Duodenal mucosa (tissue), 2 donors: Measurements from ENCODE around the gene MFN1.

Experiments used
- H3K27ac ChIP-seq: one replicate; pipeline ENCODE4 v1.7.0; 2013; ENCODE audit warnings: low read depth, low read length
- H3K27me3 ChIP-seq, 2 donors: one replicate each; pipeline ENCODE4 v1.7.0; 2013; ENCODE audit warnings: low read length in 2 of 2, control low read depth in 1 of 2; ENCODE audit not compliant: insufficient read depth in 2 of 2, control insufficient read depth in 1 of 2
- H3K36me3 ChIP-seq, 2 donors: one replicate each; pipeline ENCODE4 v1.7.0; 2013; ENCODE audit warnings: low read length in 2 of 2, control low read depth in 1 of 2; ENCODE audit not compliant: insufficient read depth in 2 of 2, control insufficient read depth in 1 of 2
- H3K4me1 ChIP-seq, 2 donors: one replicate each; pipeline ENCODE4 v1.7.0; 2013; ENCODE audit warnings: low read length in 2 of 2, control low read depth in 1 of 2; ENCODE audit not compliant: insufficient read depth in 2 of 2, control insufficient read depth in 1 of 2
- H3K4me3 ChIP-seq, 2 donors: one replicate each; pipeline ENCODE4 v1.7.0; 2013; ENCODE audit warnings: low read length in 2 of 2, low read depth in 1 of 2
- H3K9ac ChIP-seq, 2 donors: one replicate each; pipeline ENCODE4 v1.7.0; 2013; ENCODE audit warnings: low read length in 2 of 2, low read depth in 1 of 2
- H3K9me3 ChIP-seq, 2 donors: one replicate each; pipeline ENCODE4 v1.7.0; 2013; ENCODE audit warnings: low read length in 2 of 2, control low read depth in 1 of 2; ENCODE audit not compliant: control insufficient read depth in 1 of 2

Gene MFN1

DNA sequence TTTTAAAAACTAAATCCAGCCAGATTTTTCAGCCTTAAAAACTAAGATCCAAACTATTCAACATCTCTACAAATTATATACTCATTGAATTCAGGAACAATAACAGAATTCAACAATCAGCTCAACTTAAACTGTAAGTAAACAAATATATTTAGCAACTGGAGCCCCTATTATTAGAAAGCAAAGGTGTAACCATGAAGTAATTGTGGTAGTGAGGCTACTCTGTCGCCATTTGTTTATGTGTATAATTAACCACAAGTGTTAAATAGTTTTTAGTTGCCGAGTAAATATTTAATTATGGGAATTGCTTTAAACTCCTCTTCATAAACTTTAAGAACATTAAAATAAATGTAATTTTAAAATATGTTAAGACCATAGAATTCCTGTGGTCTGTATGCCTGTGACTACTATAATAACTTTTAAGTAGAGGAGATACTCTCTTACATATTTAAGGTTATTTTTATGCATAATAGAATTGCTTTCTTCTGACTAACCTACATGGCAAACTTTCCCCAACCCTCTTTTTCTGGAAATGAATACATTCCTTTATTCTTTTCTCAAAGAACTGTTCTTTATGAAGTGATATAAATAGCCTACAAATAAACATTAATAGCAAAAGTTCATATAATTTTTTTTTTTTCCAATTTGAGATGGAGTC, 51.2 kb downstream of the MFN1 start:
- Histone ChIP-seq H3K27me3 (no peaks in the 10 kb centered on the region), H3K27ac (no peak overlapping the region), H3K9ac (no peak overlapping the region), H3K4me1 (no peaks in the 10 kb centered on the region), H3K4me3 (no peak overlapping the region), H3K36me3 (peaks cover 13 to 38% of the 10 kb centered on the region in 2 donors), H3K9me3 (no peaks in the 10 kb centered on the region)

DNA sequence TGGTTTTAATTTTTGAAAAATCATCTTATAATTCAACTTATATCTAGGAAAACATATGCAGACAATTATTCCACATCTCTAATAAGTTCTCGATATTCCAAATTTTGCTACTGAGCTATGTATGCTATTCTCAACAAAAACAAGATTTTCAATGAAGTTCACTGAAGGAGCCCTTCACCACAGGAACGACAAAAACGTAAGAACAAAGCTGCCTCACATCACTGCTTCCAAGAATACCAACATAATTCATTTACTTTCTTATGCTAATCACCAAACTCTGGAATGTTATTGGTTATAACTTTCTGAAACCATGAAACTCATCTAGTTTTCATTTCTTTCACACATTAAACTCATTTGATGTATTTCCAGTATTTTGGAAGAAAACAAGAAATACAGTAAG, 54.1 kb downstream of the MFN1 start:
- no peaks in the 10 kb centered on the region for H3K27me3 ChIP-seq
- H3K27ac ChIP-seq = no peak overlapping the region
- no peaks in the 10 kb centered on the region for H3K9me3 ChIP-seq
- H3K36me3 ChIP-seq = peaks cover 4 to 25% of the 10 kb centered on the region in 2 donors
- no peak overlapping the region for H3K9ac ChIP-seq
- H3K4me3 ChIP-seq = no peak overlapping the region
- H3K4me1 ChIP-seq = no peaks in the 10 kb centered on the region

DNA sequence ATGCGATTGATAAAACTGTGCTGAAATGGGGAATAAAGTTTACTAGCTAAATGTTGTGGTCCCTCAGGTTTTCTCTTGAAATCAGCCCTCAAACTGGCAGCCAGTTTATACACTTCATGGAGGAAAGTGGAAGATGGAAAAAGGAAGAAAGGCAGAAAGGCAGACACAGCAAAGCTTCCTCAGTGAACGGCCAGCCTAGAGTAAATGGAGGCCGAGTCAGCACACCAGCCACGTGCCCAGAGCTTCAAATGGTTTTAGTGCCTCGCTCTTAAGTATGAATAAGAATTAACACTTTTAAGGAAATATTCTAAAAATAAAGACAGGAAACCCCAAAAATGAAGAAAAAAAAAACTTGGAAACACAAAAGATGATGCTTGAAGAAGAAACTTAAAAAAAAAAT, 55.5 kb downstream of the MFN1 start:
- no peaks in the 10 kb centered on the region for H3K4me1 ChIP-seq
- no peak overlapping the region for H3K4me3 ChIP-seq
- H3K27ac ChIP-seq = no peak overlapping the region
- no peaks in the 10 kb centered on the region for H3K9me3 ChIP-seq
- H3K36me3 ChIP-seq = peaks cover 4 to 13% of the 10 kb centered on the region in 2 donors
- no peaks in the 10 kb centered on the region for H3K27me3 ChIP-seq
- no peak overlapping the region for H3K9ac ChIP-seq

- Histone ChIP-seq H3K36me3 (peaks cover 4 to 13% of the 10 kb centered on the region in 2 donors), H3K4me3 (no peak overlapping the region), H3K27ac (no peak overlapping the region), H3K4me1 (no peaks in the 10 kb centered on the region), H3K9ac (no peak overlapping the region), H3K27me3 (no peaks in the 10 kb centered on the region), H3K9me3 (no peaks in the 10 kb centered on the region)
Observed at GRCh38 chr3:179404307-179404706, 56.8 kb downstream of the MFN1 start.

- Histone ChIP-seq H3K36me3 (no peaks in the 10 kb centered on the region), H3K4me3 (no peak overlapping the region), H3K27me3 (no peaks in the 10 kb centered on the region), H3K4me1 (no peaks in the 10 kb centered on the region), H3K9me3 (no peaks in the 10 kb centered on the region), H3K27ac (no peak overlapping the region), H3K9ac (no peak overlapping the region)
Observed at GRCh38 chr3:179410331-179410730, 62.8 kb downstream of the MFN1 start.

DNA sequence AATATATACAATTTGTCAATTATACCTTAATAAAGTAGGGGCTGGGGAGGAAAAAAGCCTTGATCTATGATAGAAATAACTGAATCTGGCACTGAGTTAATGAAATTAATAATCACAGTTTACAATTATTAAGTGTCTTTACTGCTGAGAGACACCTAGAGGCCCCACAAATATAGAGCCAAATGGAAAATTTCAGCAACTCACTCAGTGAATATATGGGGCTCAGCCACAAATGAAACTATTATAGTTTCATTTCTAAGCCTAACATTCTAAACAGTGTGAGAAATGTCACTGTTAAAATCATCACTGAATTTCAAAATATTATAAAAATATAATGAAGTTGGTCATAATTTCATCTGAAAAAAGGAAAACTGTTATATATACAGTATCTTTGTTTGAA, 63.5 kb downstream of the MFN1 start:
- no peaks in the 10 kb centered on the region for H3K36me3 ChIP-seq
- H3K27me3 ChIP-seq = no peaks in the 10 kb centered on the region
- H3K4me1 ChIP-seq = no peaks in the 10 kb centered on the region
- H3K27ac ChIP-seq = no peak overlapping the region
- no peak overlapping the region for H3K9ac ChIP-seq
- H3K4me3 ChIP-seq = no peak overlapping the region
- no peaks in the 10 kb centered on the region for H3K9me3 ChIP-seq

DNA sequence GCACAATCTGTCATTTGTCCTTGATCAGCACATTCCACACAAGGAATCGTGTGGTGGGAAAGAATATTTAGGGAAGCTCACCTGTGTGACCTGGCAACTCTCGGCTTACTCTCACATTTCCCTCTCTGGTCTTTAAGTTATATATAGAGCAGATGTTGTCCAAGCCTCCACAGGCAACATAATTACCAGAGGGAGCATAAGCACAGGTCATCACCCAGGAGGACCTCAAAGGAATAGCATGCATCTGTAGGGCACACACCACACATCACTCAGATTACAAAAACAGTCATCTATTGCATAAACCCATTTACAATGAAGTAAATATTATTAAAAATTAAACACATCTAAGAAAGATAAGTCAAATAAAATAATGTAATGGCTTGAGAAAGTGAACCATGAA, 67.3 kb downstream of the MFN1 start:
- Histone ChIP-seq H3K9me3 (no peaks in the 10 kb centered on the region), H3K36me3 (peaks cover 0 to 4% of the 10 kb centered on the region in 2 donors), H3K27ac (no peak overlapping the region), H3K4me1 (no peaks in the 10 kb centered on the region), H3K4me3 (no peak overlapping the region), H3K9ac (no peak overlapping the region), H3K27me3 (no peaks in the 10 kb centered on the region)

GRCh38 chr3:179415377-179415776, 67.9 kb downstream of the MFN1 start:
- no peak overlapping the region for H3K9ac ChIP-seq
- no peaks in the 10 kb centered on the region for H3K4me1 ChIP-seq
- no peak overlapping the region for H3K27ac ChIP-seq
- H3K4me3 ChIP-seq = no peak overlapping the region
- H3K27me3 ChIP-seq = no peaks in the 10 kb centered on the region
- peaks cover 0 to 4% of the 10 kb centered on the region in 2 donors for H3K36me3 ChIP-seq
- H3K9me3 ChIP-seq = no peaks in the 10 kb centered on the region

DNA sequence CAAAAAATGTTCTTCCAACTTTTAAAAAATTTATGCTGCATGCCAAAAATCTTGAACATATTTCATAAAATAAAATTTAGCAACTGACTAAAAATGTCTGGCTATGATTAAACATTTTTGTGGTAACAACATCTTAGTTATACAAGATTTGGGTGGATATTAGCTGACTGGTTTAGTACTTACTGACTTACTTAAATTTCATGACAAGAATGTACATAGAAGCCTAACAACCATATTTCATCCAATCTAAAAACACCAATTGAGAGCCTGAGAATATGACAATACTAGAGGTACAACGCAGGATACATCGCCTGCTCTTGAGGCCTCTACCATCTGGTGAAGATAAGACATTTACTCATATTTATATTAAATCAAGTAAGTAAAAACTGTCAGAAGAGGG, 69.2 kb downstream of the MFN1 start:
- Histone ChIP-seq H3K27ac (no peak overlapping the region), H3K4me3 (no peak overlapping the region), H3K9ac (no peak overlapping the region), H3K27me3 (no peaks in the 10 kb centered on the region), H3K4me1 (no peaks in the 10 kb centered on the region), H3K36me3 (peaks cover 0 to 4% of the 10 kb centered on the region in 2 donors), H3K9me3 (no peaks in the 10 kb centered on the region)

DNA sequence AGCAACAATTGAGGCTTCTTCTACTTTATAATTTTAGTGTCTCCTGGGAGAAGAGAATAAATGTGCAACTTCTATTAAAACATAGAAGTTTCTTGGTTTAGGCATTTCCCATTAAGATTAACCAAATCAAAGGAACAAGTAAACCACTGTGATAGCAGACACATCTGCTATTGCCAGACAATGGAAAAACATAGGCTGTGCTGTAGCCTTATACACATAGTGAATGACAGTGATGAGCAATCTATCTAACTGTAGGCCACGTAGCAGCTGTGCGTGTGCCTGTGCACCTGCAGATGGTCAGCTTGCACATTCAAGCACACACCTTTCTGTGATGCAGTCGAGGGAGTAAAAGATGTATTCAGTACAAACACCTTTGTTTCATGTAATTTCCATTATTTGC, 71.1 kb downstream of the MFN1 start:
- H3K27ac ChIP-seq = no peak overlapping the region
- H3K4me1 ChIP-seq = no peaks in the 10 kb centered on the region
- no peak overlapping the region for H3K9ac ChIP-seq
- H3K36me3 ChIP-seq = peaks cover 0 to 4% of the 10 kb centered on the region in 2 donors
- no peak overlapping the region for H3K4me3 ChIP-seq
- no peaks in the 10 kb centered on the region for H3K27me3 ChIP-seq
- no peaks in the 10 kb centered on the region for H3K9me3 ChIP-seq

GRCh38 chr3:179421500-179421899, 74.0 kb downstream of the MFN1 start:
- Histone ChIP-seq H3K27me3 (no peaks in the 10 kb centered on the region), H3K4me1 (no peaks in the 10 kb centered on the region), H3K4me3 (no peak overlapping the region), H3K36me3 (peaks cover 0 to 4% of the 10 kb centered on the region in 2 donors), H3K9me3 (no peaks in the 10 kb centered on the region), H3K27ac (no peak overlapping the region), H3K9ac (no peak overlapping the region)
